Measurements from ENCODE around the gene CLTA.

The CLTA gene

GRCh38 chr9:36188212-36188611 lies 2.5 kb upstream of the CLTA start:
- DNase-seq: no peak
- TF ChIP-seq POLR2A (IDR thresholded peaks at IDR 0.05; ENCODE audit: low read length) (no peak), GATA1 (IDR thresholded peaks at IDR 0.05; ENCODE audit: low read depth, low read length) (no peak)

- peak; percentile 29 to 50 for DNase-seq
- TF ChIP-seq POLR2A (IDR thresholded peaks at IDR 0.05; ENCODE audit: low read length) (no peak), GATA1 (IDR thresholded peaks at IDR 0.05; ENCODE audit: low read depth, low read length) (no peak)
Measured at GRCh38 chr9:36189976-36190375, 745 bp upstream of the CLTA start.

- peak; percentile 66 to 74 for DNase-seq
- no peak for TF ChIP-seq POLR2A (IDR thresholded peaks at IDR 0.05; ENCODE audit: low read length)
- no peak for TF ChIP-seq GATA1 (IDR thresholded peaks at IDR 0.05; ENCODE audit: low read depth, low read length)
Measured at GRCh38 chr9:36191290-36191645, 547 bp downstream of the CLTA start.

- peak in 1 of 2 experiments; percentile 57 for DNase-seq
- TF ChIP-seq POLR2A (IDR thresholded peaks at IDR 0.05; ENCODE audit: low read length): no peak
- no peak for TF ChIP-seq GATA1 (IDR thresholded peaks at IDR 0.05; ENCODE audit: low read depth, low read length)
Measured at GRCh38 chr9:36191686-36192085, 965 bp downstream of the CLTA start.

DNA sequence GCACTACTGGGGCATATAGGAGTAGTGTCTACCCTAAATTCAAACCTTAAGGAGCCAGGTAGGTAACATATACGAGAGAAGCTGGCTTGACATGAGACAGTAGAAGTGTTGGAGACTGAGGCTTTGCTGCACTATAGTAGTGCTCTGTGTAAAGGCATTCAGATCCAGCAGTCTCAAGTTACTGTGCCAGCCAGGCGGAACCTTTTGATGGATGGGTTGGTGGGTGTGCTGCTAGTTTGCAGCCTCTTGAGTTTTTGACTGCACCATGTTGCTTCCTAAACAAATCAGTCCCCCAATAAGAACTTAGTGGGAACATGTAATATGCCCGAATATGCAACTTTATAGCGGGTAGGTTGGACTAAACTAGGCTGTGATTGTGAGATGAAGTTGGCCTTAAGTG lies 1.5 kb downstream of the CLTA start:
- DNase-seq: peak in 1 of 2 experiments; percentile 17
- TF ChIP-seq POLR2A (IDR thresholded peaks at IDR 0.05; ENCODE audit: low read length) (no peak), GATA1 (IDR thresholded peaks at IDR 0.05; ENCODE audit: low read depth, low read length) (no peak)

- no peak for TF ChIP-seq GATA1 (IDR thresholded peaks at IDR 0.05; ENCODE audit: low read depth, low read length)
- TF ChIP-seq POLR2A (IDR thresholded peaks at IDR 0.05; ENCODE audit: low read length): no peak
- no peak for DNase-seq
Measured at GRCh38 chr9:36193023-36193422, 2.3 kb downstream of the CLTA start.

- DNase-seq: no peak
Measured at GRCh38 chr9:36194326-36195000, 3.7 kb downstream of the CLTA start.

DNA sequence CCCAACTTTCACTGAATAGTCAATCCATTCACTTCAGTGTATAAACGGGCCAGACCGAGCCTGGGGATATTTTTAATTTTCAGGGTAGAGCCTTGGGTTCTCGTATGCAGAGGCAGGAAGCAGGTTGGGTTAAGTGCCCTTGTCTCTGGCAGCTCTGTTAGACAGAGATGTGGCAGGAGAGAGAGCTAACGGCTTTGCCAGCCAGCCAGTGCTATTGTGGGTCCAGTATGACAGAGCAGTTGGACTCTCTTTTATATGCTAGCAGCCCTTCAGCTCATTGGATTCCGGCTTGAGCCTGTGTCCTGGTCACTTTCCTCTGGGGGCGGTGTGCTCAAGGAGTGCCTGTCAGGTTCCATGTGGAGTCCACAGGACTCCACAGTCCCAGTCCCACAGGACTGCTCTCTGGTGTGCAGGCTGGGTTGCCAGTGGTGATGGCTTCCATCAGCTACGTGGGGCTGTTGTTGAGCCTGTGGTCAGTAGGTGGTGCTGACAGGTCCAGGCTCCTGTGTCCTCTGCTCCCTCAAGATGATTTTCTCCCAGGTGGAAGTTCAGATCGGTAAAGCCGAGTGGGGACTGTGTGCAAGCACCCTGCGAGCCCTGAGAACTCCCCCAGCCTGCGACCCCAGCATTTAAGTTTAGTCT lies 14.3 kb downstream of the CLTA start:
- DNase-seq: no peak
- TF ChIP-seq GATA1 (IDR thresholded peaks at IDR 0.05; ENCODE audit: low read depth, low read length): no peak
- TF ChIP-seq POLR2A (IDR thresholded peaks at IDR 0.05; ENCODE audit: low read length): no peak

More at GRCh38 chr9:36194326-36195000, 3.7 kb downstream of the CLTA start:
- no peak for TF ChIP-seq GATA1 (IDR thresholded peaks at IDR 0.05; ENCODE audit: low read depth, low read length)
- TF ChIP-seq POLR2A (IDR thresholded peaks at IDR 0.05; ENCODE audit: low read length): no peak

DNA sequence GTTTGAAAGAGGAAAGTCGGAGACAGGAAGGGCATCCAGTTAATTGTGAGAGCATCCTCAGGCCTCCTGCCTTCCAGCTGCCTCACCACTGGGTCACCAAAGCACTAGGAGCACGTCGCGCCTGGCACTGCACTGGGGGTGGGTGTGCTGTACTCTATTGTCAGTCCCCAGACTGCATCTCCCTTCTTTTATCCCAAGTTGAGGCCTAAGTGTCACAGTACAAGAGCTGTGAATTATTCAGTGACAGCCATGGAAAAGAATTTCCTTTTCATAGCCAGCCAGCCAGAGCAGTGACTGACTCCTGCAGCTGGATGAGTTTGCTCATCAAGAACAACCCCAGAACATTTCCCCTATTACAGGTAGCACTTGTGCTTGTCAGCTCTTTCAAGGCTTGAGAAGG lies 16.3 kb downstream of the CLTA start:
- DNase-seq: no peak
- TF ChIP-seq POLR2A (IDR thresholded peaks at IDR 0.05; ENCODE audit: low read length): no peak
- no peak for TF ChIP-seq GATA1 (IDR thresholded peaks at IDR 0.05; ENCODE audit: low read depth, low read length)

DNA sequence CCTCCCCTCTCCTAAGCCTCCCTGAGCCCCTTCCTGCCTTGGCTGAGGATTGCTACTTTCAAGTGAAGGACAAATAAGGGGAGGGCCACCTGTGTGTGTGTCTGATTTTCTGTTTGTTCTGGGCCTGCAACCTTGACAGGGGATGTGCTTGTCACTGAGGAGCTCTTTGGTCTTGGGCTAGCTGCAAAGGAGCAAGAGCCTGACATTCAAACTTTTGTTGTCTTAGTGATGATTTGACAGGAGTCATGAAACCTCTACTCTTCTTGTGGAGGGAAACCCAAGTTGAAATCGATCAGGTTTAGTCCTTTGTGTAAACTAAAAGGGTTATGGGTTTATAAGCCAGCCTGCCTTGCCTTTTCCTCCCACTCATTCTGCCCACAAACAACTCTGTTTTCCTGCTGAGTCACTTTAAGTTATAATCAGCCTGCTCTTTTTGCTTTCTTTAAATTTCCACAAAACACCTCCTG lies 16.9 kb downstream of the CLTA start:
- no peak for TF ChIP-seq GATA1 (IDR thresholded peaks at IDR 0.05; ENCODE audit: low read depth, low read length)
- no peak for TF ChIP-seq POLR2A (IDR thresholded peaks at IDR 0.05; ENCODE audit: low read length)
- DNase-seq: peak in 1 of 2 experiments; percentile 35

GRCh38 chr9:36208521-36209253 lies 18.0 kb downstream of the CLTA start:
- no peak for DNase-seq
- TF ChIP-seq GATA1 (IDR thresholded peaks at IDR 0.05; ENCODE audit: low read depth, low read length) (no peak), POLR2A (IDR thresholded peaks at IDR 0.05; ENCODE audit: low read length) (no peak)

GRCh38 chr9:36210722-36211121 lies 20.0 kb downstream of the CLTA start:
- TF ChIP-seq POLR2A (IDR thresholded peaks at IDR 0.05; ENCODE audit: low read length) (no peak), GATA1 (IDR thresholded peaks at IDR 0.05; ENCODE audit: low read depth, low read length) (no peak)
- no peak for DNase-seq

- TF ChIP-seq POLR2A (IDR thresholded peaks at IDR 0.05; ENCODE audit: low read length) (no peak), GATA1 (IDR thresholded peaks at IDR 0.05; ENCODE audit: low read depth, low read length) (no peak)
- DNase-seq: no peak
Measured at GRCh38 chr9:36211510-36211909, 20.8 kb downstream of the CLTA start.

- DNase-seq: no peak
- TF ChIP-seq GATA1 (IDR thresholded peaks at IDR 0.05; ENCODE audit: low read depth, low read length): no peak
- TF ChIP-seq POLR2A (IDR thresholded peaks at IDR 0.05; ENCODE audit: low read length): no peak
Measured at GRCh38 chr9:36213387-36213786, 22.7 kb downstream of the CLTA start.

All from erythroblast (primary cell).